ENCODE measurements around the gene PPFIBP1. TPM values are rescaled to one million over a fixed set of nuclear protein-coding genes. Genes with fewer than 3 reads are reported as not detected.
A peak's percentile ranks its signal among the peaks of the same experiment; 100 is the strongest.

PPFIBP1 gene
- total and polyA plus RNA-seq, 9 of the 15 experiments (the other 6 are each of a cell fraction or from before 2014, with no cell fraction given), result 0.46 to 3.5 (median 1.8) TPM

GRCh38 chr12:27667540-27667939, 143.5 kb downstream of the PPFIBP1 start:
- ChIA-PET POLR2A (interaction anchor here (0.6 kb wide), 1 partner anchor 824 kb away, joined by 4 read pairs; no protein-coding TSS in a partner anchor), CTCF (ENCODE audit: low intra/inter-chr PET ratio) (no interaction called here)
- no peak overlapping the region for H3K4me2 ChIP-seq (ENCODE audit: insufficient read depth, low read length)
- no TSS peak for BruUV-seq (replicated peaks)
- intact Hi-C loops (cut with micrococcal nuclease), result no loop called here
- no peaks in the 10 kb centered on the region for H3K4me1 ChIP-seq (replicated peaks in 1 of 2; ENCODE audit: control insufficient read depth in 2 of 2, insufficient read depth in 2 of 2, low read length in 2 of 2)
- no peak overlapping the region for H3K4me3 ChIP-seq
- no peaks in the 10 kb centered on the region for H3K79me2 ChIP-seq (ENCODE audit: control insufficient read depth, insufficient read depth, low read length)
- H3K36me3 ChIP-seq (ENCODE audit: control insufficient read depth, insufficient read depth, low read length), result no peaks in the 10 kb centered on the region
- H2AFZ ChIP-seq (ENCODE audit: low read depth, low read length), result no peak overlapping the region
- peaks cover 0 to 16% of the 10 kb centered on the region in 2 experiments; a peak in 3 of 5 replicates for H3K27me3 ChIP-seq (ENCODE audit: control insufficient read depth in 2 of 2, insufficient read depth in 2 of 2, low read length in 2 of 2)
- no peaks in the 10 kb centered on the region for H3K9me3 ChIP-seq (replicated peaks; ENCODE audit: control insufficient read depth, insufficient read depth, low read depth, low read length)
- no peak overlapping the region for H3K27ac ChIP-seq (ENCODE audit: extremely low read depth, low read depth, low read length)
- no peaks in the 10 kb centered on the region for H3K9me1 ChIP-seq (ENCODE audit: control insufficient read depth, insufficient read depth, low read length)
- 7% methylated on average over 6 of the region's 6 CpGs for WGBS (ENCODE audit: insufficient coverage, low coverage, missing lambda C conversion rate)
- H4K20me1 ChIP-seq (replicated peaks; ENCODE audit: control insufficient read depth, insufficient read depth, low read length), result no peaks in the 10 kb centered on the region
- DNase-seq (ENCODE audit: extremely low read depth in 1 of 4, low spot score in 3 of 4) (peak in 1 of 4 experiments; percentile 2), ATAC-seq (no peak), FAIRE-seq (no peak)
- in situ Hi-C loops (cut with MboI), result no loop called here
- no peak overlapping the region for H3K9ac ChIP-seq (ENCODE audit: insufficient read depth in 1 of 2, low read depth in 2 of 2, low read length in 2 of 2)
- no peak for TF ChIP-seq ZNF707 (CRISPR knock-in tag; conservative IDR thresholded peaks at IDR 0.05)
- peak; percentile 72 for TF ChIP-seq MAFG (tag; conservative IDR thresholded peaks at IDR 0.05)
- peak; percentile 64 for TF ChIP-seq C11orf30 (IDR thresholded peaks at IDR 0.05; ENCODE audit: low read depth)
- TF ChIP-seq MYC (IDR thresholded peaks at IDR 0.05; ENCODE audit: low read depth, low read length), result no peak
- TF ChIP-seq MYC (CRISPR knock-in tag; IDR thresholded peaks at IDR 0.05; ENCODE audit: borderline replicate concordance, low read depth), result no peak
- TF ChIP-seq ZNF76 (CRISPR knock-in tag; IDR thresholded peaks at IDR 0.05; ENCODE audit: borderline replicate concordance), result no peak
- peak; percentile 25; the same call in 1 of the 2 replicates for TF ChIP-seq MAFK (IDR thresholded peaks at IDR 0.05; ENCODE audit: low read length)
- peak; percentile 64 for TF ChIP-seq ZNF316 (IDR thresholded peaks at IDR 0.05)
- no peak for TF ChIP-seq PCBP1 (IDR thresholded peaks at IDR 0.05; ENCODE audit: low read depth, low read length, poor library complexity, severe bottlenecking)
- no peak for TF ChIP-seq ZFP30 (CRISPR knock-in tag; IDR thresholded peaks at IDR 0.05; ENCODE audit: borderline replicate concordance)
- no peak for TF ChIP-seq MCM7 (IDR thresholded peaks at IDR 0.05)
- TF ChIP-seq, protein P1, sequence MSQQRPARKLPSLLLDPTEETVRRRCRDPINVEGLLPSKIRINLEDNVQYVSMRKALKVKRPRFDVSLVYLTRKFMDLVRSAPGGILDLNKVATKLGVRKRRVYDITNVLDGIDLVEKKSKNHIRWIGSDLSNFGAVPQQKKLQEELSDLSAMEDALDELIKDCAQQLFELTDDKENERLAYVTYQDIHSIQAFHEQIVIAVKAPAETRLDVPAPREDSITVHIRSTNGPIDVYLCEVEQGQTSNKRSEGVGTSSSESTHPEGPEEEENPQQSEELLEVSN (IDR thresholded peaks at IDR 0.05; ENCODE audit: borderline replicate concordance in 1 of 2, extremely low read depth in 1 of 2, insufficient read depth in 1 of 2, insufficient read length in 1 of 2, low read depth in 1 of 2, low read length in 1 of 2, poor library complexity in 1 of 2, severe bottlenecking in 1 of 2), result no peak
- TF ChIP-seq NFE2 (IDR thresholded peaks at IDR 0.05; ENCODE audit: low read depth), result peak; percentile 72
- no peak for TF ChIP-seq ARID2 (IDR thresholded peaks at IDR 0.05)
- TF ChIP-seq, protein P2, sequence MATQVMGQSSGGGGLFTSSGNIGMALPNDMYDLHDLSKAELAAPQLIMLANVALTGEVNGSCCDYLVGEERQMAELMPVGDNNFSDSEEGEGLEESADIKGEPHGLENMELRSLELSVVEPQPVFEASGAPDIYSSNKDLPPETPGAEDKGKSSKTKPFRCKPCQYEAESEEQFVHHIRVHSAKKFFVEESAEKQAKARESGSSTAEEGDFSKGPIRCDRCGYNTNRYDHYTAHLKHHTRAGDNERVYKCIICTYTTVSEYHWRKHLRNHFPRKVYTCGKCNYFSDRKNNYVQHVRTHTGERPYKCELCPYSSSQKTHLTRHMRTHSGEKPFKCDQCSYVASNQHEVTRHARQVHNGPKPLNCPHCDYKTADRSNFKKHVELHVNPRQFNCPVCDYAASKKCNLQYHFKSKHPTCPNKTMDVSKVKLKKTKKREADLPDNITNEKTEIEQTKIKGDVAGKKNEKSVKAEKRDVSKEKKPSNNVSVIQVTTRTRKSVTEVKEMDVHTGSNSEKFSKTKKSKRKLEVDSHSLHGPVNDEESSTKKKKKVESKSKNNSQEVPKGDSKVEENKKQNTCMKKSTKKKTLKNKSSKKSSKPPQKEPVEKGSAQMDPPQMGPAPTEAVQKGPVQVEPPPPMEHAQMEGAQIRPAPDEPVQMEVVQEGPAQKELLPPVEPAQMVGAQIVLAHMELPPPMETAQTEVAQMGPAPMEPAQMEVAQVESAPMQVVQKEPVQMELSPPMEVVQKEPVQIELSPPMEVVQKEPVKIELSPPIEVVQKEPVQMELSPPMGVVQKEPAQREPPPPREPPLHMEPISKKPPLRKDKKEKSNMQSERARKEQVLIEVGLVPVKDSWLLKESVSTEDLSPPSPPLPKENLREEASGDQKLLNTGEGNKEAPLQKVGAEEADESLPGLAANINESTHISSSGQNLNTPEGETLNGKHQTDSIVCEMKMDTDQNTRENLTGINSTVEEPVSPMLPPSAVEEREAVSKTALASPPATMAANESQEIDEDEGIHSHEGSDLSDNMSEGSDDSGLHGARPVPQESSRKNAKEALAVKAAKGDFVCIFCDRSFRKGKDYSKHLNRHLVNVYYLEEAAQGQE (IDR thresholded peaks at IDR 0.05; ENCODE audit: borderline replicate concordance), result no peak
- TF ChIP-seq, protein P2 (CRISPR knock-in tag; IDR thresholded peaks at IDR 0.05; ENCODE audit: low read depth), result no peak

All from K562 (cell line).